GM19193 (cell line): ENCODE data around the gene KRT9.

Experiments used
- POLR2A ChIP-seq: IDR thresholded peaks from 4 replicates; pipeline ENCODE4 v1.6.1; 2011; ENCODE audit not compliant: insufficient read depth, insufficient read length; ENCODE audit errors: extremely low read depth

KRT9 gene

GRCh38 chr17:41600318-41600717 is 28.5 kb upstream of the KRT9 start:
- no peak for TF ChIP-seq POLR2A

GRCh38 chr17:41599680-41600079 is 27.8 kb upstream of the KRT9 start:
- no peak for TF ChIP-seq POLR2A

GRCh38 chr17:41595585-41595984 is 23.7 kb upstream of the KRT9 start:
- TF ChIP-seq POLR2A = no peak

GRCh38 chr17:41594363-41594915 is 22.6 kb upstream of the KRT9 start:
- TF ChIP-seq POLR2A = no peak

- TF ChIP-seq POLR2A = no peak
Observed at GRCh38 chr17:41593306-41593981, 21.6 kb upstream of the KRT9 start.

- TF ChIP-seq POLR2A = no peak
Observed at GRCh38 chr17:41592601-41593305, 20.9 kb upstream of the KRT9 start.

GRCh38 chr17:41589301-41589700 is 17.4 kb upstream of the KRT9 start:
- TF ChIP-seq POLR2A = no peak

GRCh38 chr17:41588126-41588810 is 16.4 kb upstream of the KRT9 start:
- no peak for TF ChIP-seq POLR2A

GRCh38 chr17:41586863-41587495 is 15.1 kb upstream of the KRT9 start, which contains the start of gene KRT14:
TSS of gene KRT14 (minus strand) at chr17:41586895. CDS start at chr17:41586834, 61 bp downstream.
- no peak for TF ChIP-seq POLR2A

GRCh38 chr17:41585301-41586056 is 13.6 kb upstream of the KRT9 start:
- TF ChIP-seq POLR2A = no peak

GRCh38 chr17:41583137-41584127 is 11.6 kb upstream of the KRT9 start:
- TF ChIP-seq POLR2A = no peak

GRCh38 chr17:41581366-41582060 is 9.7 kb upstream of the KRT9 start:
- TF ChIP-seq POLR2A = no peak

GRCh38 chr17:41580687-41581365 is 9.0 kb upstream of the KRT9 start:
- TF ChIP-seq POLR2A = no peak

GRCh38 chr17:41580244-41580575 is 8.4 kb upstream of the KRT9 start:
- TF ChIP-seq POLR2A = no peak
